Mesenchymal stem cell (in vitro differentiated cells and primary cell): ENCODE measurements around the gene IFNAR2.

ENCODE experiments used
- DNase-seq: peaks from one replicate; pipeline ENCODE4 v3.0.0-alpha.2; 2013
- H2AFZ ChIP-seq: one replicate; pipeline ENCODE4 v1.6.1; 2013; ENCODE audit warnings: low read depth, mild to moderate bottlenecking, control low read depth, inconsistent platforms, low read length, moderate library complexity
- H2AK5ac ChIP-seq: 2 replicates; pipeline ENCODE4 v1.6.1; 2013; ENCODE audit warnings: low read length, moderate library complexity, mild to moderate bottlenecking, inconsistent platforms; ENCODE audit not compliant: severe bottlenecking
- H2BK120ac ChIP-seq: one replicate; pipeline ENCODE4 v1.6.1; 2013; ENCODE audit warnings: low read depth, mild to moderate bottlenecking, inconsistent platforms, low read length, moderate library complexity
- H2BK12ac ChIP-seq, 2 experiments: one replicate each; pipeline ENCODE4 v1.6.1; 2013; ENCODE audit warnings: inconsistent platforms in 2 of 2, low read length in 2 of 2, mild to moderate bottlenecking in 2 of 2, moderate library complexity in 2 of 2, control low read depth in 1 of 2
- H2BK15ac ChIP-seq: one replicate; pipeline ENCODE4 v1.6.1; 2013; ENCODE audit warnings: mild to moderate bottlenecking, low read depth, inconsistent platforms; ENCODE audit not compliant: poor library complexity, severe bottlenecking
- H2BK5ac ChIP-seq: 2 replicates; pipeline ENCODE4 v1.6.1; 2013; ENCODE audit warnings: low read depth, mild to moderate bottlenecking, low read length, control low read depth, inconsistent platforms; ENCODE audit not compliant: poor library complexity, severe bottlenecking
- H3K14ac ChIP-seq, 2 experiments: one replicate each; pipeline ENCODE4 v1.6.1; 2013; ENCODE audit warnings: inconsistent platforms in 2 of 2, low read length in 2 of 2, control low read depth in 1 of 2, mild to moderate bottlenecking in 1 of 2, moderate library complexity in 1 of 2
- H3K18ac ChIP-seq, 2 experiments: one replicate each; pipeline ENCODE4 v1.6.1; 2013; ENCODE audit warnings: inconsistent platforms in 2 of 2, low read length in 2 of 2, control low read depth in 1 of 2, low read depth in 1 of 2, mild to moderate bottlenecking in 1 of 2
- H3K23ac ChIP-seq, 2 experiments: one replicate each; pipeline ENCODE4 v1.6.1; 2013; ENCODE audit warnings: inconsistent platforms in 2 of 2, low read length in 2 of 2, mild to moderate bottlenecking in 2 of 2, moderate library complexity in 2 of 2, control low read depth in 1 of 2
- H3K27ac ChIP-seq: 2 replicates; pipeline ENCODE4 v1.5.1; 2013; ENCODE audit warnings: mild to moderate bottlenecking, moderate library complexity, low read length, control low read depth, inconsistent platforms; ENCODE audit not compliant: poor library complexity, severe bottlenecking
- H3K27me3 ChIP-seq, 2 experiments: 2 replicates each; pipeline versions ENCODE4 v1.6.1 to v1.7.0; 2013; ENCODE audit warnings: low read length in 2 of 2, mild to moderate bottlenecking in 2 of 2, moderate library complexity in 2 of 2, control low read depth in 1 of 2, inconsistent platforms in 1 of 2; ENCODE audit not compliant: control insufficient read depth in 1 of 2, insufficient read depth in 1 of 2
- H3K36me3 ChIP-seq, 2 experiments: 2 replicates each; pipeline versions ENCODE4 v1.6.1 to v1.7.0; 2013; ENCODE audit warnings: low read length in 2 of 2, control low read depth in 1 of 2, inconsistent platforms in 1 of 2, low read depth in 1 of 2, mild to moderate bottlenecking in 1 of 2; ENCODE audit not compliant: insufficient read depth in 2 of 2, control insufficient read depth in 1 of 2
- H3K4ac ChIP-seq, 2 experiments: one replicate each; pipeline ENCODE4 v1.6.1; 2013; ENCODE audit warnings: inconsistent platforms in 2 of 2, low read length in 2 of 2, mild to moderate bottlenecking in 2 of 2, moderate library complexity in 2 of 2, control low read depth in 1 of 2, low read depth in 1 of 2
- H3K4me1 ChIP-seq: 2 replicates; pipeline ENCODE4 v1.6.1; 2013; ENCODE audit warnings: low read depth, low read length, control low read depth; ENCODE audit not compliant: control insufficient read depth, insufficient read depth
- H3K4me2 ChIP-seq: 2 replicates; pipeline ENCODE4 v1.6.1; 2013; ENCODE audit warnings: low read length, mild to moderate bottlenecking, inconsistent platforms; ENCODE audit not compliant: poor library complexity, severe bottlenecking
- H3K4me3 ChIP-seq, 2 experiments: 2 replicates each; pipeline versions ENCODE4 v1.5.1 to v1.7.0; 2013; ENCODE audit warnings: low read length in 2 of 2, mild to moderate bottlenecking in 2 of 2, control low read depth in 1 of 2, low read depth in 1 of 2; ENCODE audit not compliant: insufficient read depth in 1 of 2
- H3K79me1 ChIP-seq: replicated peaks from 2 replicates; pipeline ENCODE4 v1.6.1; 2013; ENCODE audit warnings: mild to moderate bottlenecking, control low read depth, low read length, inconsistent platforms; ENCODE audit not compliant: poor library complexity, severe bottlenecking
- H3K9ac ChIP-seq: 2 replicates; pipeline ENCODE4 v1.7.0; 2013; ENCODE audit warnings: mild to moderate bottlenecking, low read length, moderate library complexity
- H3K9me3 ChIP-seq: 2 replicates; pipeline ENCODE4 v1.7.0; 2013; ENCODE audit warnings: mild to moderate bottlenecking, low read length; ENCODE audit not compliant: control insufficient read depth
- H4K8ac ChIP-seq: one replicate; pipeline ENCODE4 v1.6.1; 2013; ENCODE audit warnings: inconsistent platforms, mild to moderate bottlenecking, low read length, moderate library complexity
- H4K91ac ChIP-seq: one replicate; pipeline ENCODE4 v1.6.1; 2013; ENCODE audit warnings: mild to moderate bottlenecking, low read length, inconsistent platforms
- WGBS: methylation state at CpG from one replicate; pipeline ENCODE4 v1.1.7; 2013; ENCODE audit warnings: mixed read lengths; 5-methylcytosine and 5-hydroxymethylcytosine counted together

Gene IFNAR2

GRCh38 chr21:33189824-33190223 lies 39.9 kb upstream of the IFNAR2 start:
- H3K9ac ChIP-seq = no peak overlapping the region
- no peak overlapping the region for H2BK120ac ChIP-seq
- H3K9me3 ChIP-seq = no peaks in the 10 kb centered on the region
- H3K79me1 ChIP-seq = no peaks in the 10 kb centered on the region
- H4K8ac ChIP-seq = no peak overlapping the region
- H2BK15ac ChIP-seq = no peak overlapping the region
- no peak overlapping the region for H3K4me3 ChIP-seq
- no peak overlapping the region for H2BK5ac ChIP-seq
- DNase-seq = no peak
- H3K27ac ChIP-seq = no peak overlapping the region
- H2AFZ ChIP-seq = no peak overlapping the region
- H2AK5ac ChIP-seq = no peak overlapping the region
- 98% methylated on average over 2 of the region's 3 CpGs for WGBS
- no peak overlapping the region for H3K4me2 ChIP-seq
- no peak overlapping the region for H3K14ac ChIP-seq
- H3K4me1 ChIP-seq = no peaks in the 10 kb centered on the region
- H3K23ac ChIP-seq = no peak overlapping the region
- no peak overlapping the region for H3K18ac ChIP-seq
- no peak overlapping the region for H3K4ac ChIP-seq
- no peak overlapping the region for H2BK12ac ChIP-seq
- H3K36me3 ChIP-seq = no peaks in the 10 kb centered on the region
- H4K91ac ChIP-seq = no peak overlapping the region
- peaks cover 24 to 59% of the 10 kb centered on the region in 2 experiments for H3K27me3 ChIP-seq

- Histone ChIP-seq H3K79me1 (no peaks in the 10 kb centered on the region), H2BK120ac (no peak overlapping the region), H3K27ac (no peak overlapping the region), H3K9ac (peak overlapping the region; percentile 31), H3K23ac (no peak overlapping the region), H2AK5ac (no peak overlapping the region), H2BK15ac (no peak overlapping the region), H4K91ac (no peak overlapping the region), H2AFZ (no peak overlapping the region), H3K36me3 (no peaks in the 10 kb centered on the region), H3K9me3 (no peaks in the 10 kb centered on the region), H4K8ac (no peak overlapping the region), H3K14ac (no peak overlapping the region), H3K4ac (no peak overlapping the region), H3K27me3 (peaks cover 3 to 26% of the 10 kb centered on the region in 2 experiments), H3K4me1 (peaks cover 2% of the 10 kb centered on the region), H3K18ac (no peak overlapping the region), H3K4me2 (peak overlapping the region; percentile 35), H2BK5ac (no peak overlapping the region), H2BK12ac (no peak overlapping the region), H3K4me3 (no peak overlapping the region)
- 11% methylated on average over 13 of the region's 14 CpGs for WGBS
- peak; percentile 73 for DNase-seq
These were observed 32.8 kb upstream of the IFNAR2 start for GRCh38 chr21:33196941-33197374.

GRCh38 chr21:33197496-33197895 lies 32.2 kb upstream of the IFNAR2 start:
- Histone ChIP-seq H3K9ac (no peak overlapping the region), H3K14ac (no peak overlapping the region), H4K91ac (no peak overlapping the region), H4K8ac (no peak overlapping the region), H2AK5ac (no peak overlapping the region), H3K18ac (peak overlapping the region in 1 of 2 experiments; percentile 16), H3K4me1 (peaks cover 2% of the 10 kb centered on the region), H3K36me3 (no peaks in the 10 kb centered on the region), H2AFZ (no peak overlapping the region), H3K9me3 (no peaks in the 10 kb centered on the region), H2BK12ac (no peak overlapping the region), H2BK120ac (no peak overlapping the region), H3K79me1 (no peaks in the 10 kb centered on the region), H2BK15ac (no peak overlapping the region), H3K4ac (no peak overlapping the region), H3K23ac (peak overlapping the region in 1 of 2 experiments; percentile 72), H2BK5ac (no peak overlapping the region), H3K4me3 (no peak overlapping the region), H3K27ac (no peak overlapping the region), H3K4me2 (no peak overlapping the region), H3K27me3 (peaks cover 3 to 25% of the 10 kb centered on the region in 2 experiments)
- DNase-seq = no peak
- WGBS = 60% methylated on average over 3 of the region's 4 CpGs

GRCh38 chr21:33198346-33199099 lies 31.2 kb upstream of the IFNAR2 start:
- H4K8ac ChIP-seq = no peak overlapping the region
- no peaks in the 10 kb centered on the region for H3K36me3 ChIP-seq
- H3K4me1 ChIP-seq = peaks cover 10% of the 10 kb centered on the region
- H3K27me3 ChIP-seq = peaks cover 3 to 23% of the 10 kb centered on the region in 2 experiments
- H2BK5ac ChIP-seq = no peak overlapping the region
- H3K18ac ChIP-seq = no peak overlapping the region
- H3K9ac ChIP-seq = peak overlapping the region; percentile 36
- DNase-seq = no peak
- no peak overlapping the region for H2AK5ac ChIP-seq
- no peak overlapping the region for H3K4me3 ChIP-seq
- H3K4ac ChIP-seq = no peak overlapping the region
- no peak overlapping the region for H2BK12ac ChIP-seq
- H3K27ac ChIP-seq = no peak overlapping the region
- H3K79me1 ChIP-seq = no peaks in the 10 kb centered on the region
- no peak overlapping the region for H2AFZ ChIP-seq
- H3K14ac ChIP-seq = no peak overlapping the region
- WGBS = 86% methylated on average over 9 of the region's 9 CpGs
- H3K4me2 ChIP-seq = no peak overlapping the region
- H2BK15ac ChIP-seq = no peak overlapping the region
- H4K91ac ChIP-seq = no peak overlapping the region
- no peak overlapping the region for H2BK120ac ChIP-seq
- no peak overlapping the region for H3K23ac ChIP-seq
- H3K9me3 ChIP-seq = no peaks in the 10 kb centered on the region
